ENCODE measurements around the gene CAPRIN2.

DNA sequence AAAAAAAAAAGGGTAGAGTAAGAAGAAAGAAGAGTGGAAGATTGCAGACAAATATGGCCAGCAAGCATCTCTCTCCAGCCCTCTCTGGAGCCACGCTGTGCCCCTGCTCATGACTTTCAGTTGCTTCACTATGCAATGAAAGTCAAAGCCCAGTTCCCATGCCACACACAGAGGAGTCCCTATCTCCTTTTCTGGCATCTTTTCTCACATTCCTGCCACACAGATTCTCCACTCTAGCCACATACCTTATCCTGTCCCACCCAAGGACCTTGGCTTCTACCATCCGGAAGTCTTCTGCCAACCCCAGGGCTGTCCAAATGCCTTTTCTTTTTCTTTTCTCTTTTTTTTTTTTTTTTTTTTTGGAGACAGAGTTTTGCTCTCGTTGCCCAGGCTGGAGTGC lies 39.3 kb upstream of the CAPRIN2 start:
- TF ChIP-seq, protein P1, sequence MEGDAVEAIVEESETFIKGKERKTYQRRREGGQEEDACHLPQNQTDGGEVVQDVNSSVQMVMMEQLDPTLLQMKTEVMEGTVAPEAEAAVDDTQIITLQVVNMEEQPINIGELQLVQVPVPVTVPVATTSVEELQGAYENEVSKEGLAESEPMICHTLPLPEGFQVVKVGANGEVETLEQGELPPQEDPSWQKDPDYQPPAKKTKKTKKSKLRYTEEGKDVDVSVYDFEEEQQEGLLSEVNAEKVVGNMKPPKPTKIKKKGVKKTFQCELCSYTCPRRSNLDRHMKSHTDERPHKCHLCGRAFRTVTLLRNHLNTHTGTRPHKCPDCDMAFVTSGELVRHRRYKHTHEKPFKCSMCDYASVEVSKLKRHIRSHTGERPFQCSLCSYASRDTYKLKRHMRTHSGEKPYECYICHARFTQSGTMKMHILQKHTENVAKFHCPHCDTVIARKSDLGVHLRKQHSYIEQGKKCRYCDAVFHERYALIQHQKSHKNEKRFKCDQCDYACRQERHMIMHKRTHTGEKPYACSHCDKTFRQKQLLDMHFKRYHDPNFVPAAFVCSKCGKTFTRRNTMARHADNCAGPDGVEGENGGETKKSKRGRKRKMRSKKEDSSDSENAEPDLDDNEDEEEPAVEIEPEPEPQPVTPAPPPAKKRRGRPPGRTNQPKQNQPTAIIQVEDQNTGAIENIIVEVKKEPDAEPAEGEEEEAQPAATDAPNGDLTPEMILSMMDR (conservative IDR thresholded peaks at IDR 0.05; ENCODE audit: low read depth, low read length): no peak
- TF ChIP-seq EZH2 (IDR thresholded peaks at IDR 0.05; ENCODE audit: borderline replicate concordance, low read depth, low read length, poor library complexity, severe bottlenecking): no peak

Data from A673 (cell line).